ENCODE results near the gene KSR2. TPM values are rescaled to one million over a fixed set of nuclear protein-coding genes. Genes with fewer than 3 reads are reported as not detected.
"Not testable (repeated sequence)": the region's sequence is repeated elsewhere in the genome, so short reads cannot be mapped to it uniquely, and the experiment has no call there.

KSR2 gene
- total RNA-seq, 1 experiment from 2014 or later: 0.02 TPM

GRCh38 chr12:117732761-117733548 lies 235.8 kb downstream of the KSR2 start:
- ChIA-PET POLR2A (no interaction called here), CTCF (interaction anchor here (0.7 to 0.9 kb wide), 2 partner anchors 124 to 1484 kb away, joined by 3 read pairs; no protein-coding TSS in a partner anchor)
- intact Hi-C loops (cut with micrococcal nuclease): loop anchor here (10.0 kb wide), 1 partner anchor 102 kb away; no protein-coding TSS in a partner anchor
- Mint-ChIP-seq H3K9me3 (ENCODE audit: unreplicated experiment) (no peaks in the 10 kb centered on the region), H3K4me3 (ENCODE audit: unreplicated experiment) (no peak overlapping the region), H3K27ac (ENCODE audit: low read depth, unreplicated experiment) (no peak overlapping the region), H3K27me3 (ENCODE audit: insufficient read depth, unreplicated experiment) (peaks cover under 1% of the 10 kb centered on the region), H3K4me1 (ENCODE audit: insufficient read depth, unreplicated experiment) (no peaks in the 10 kb centered on the region), H3K36me3 (ENCODE audit: insufficient read depth, unreplicated experiment) (no peaks in the 10 kb centered on the region)
- TF ChIP-seq CTCF (IDR thresholded peaks at IDR 0.05; ENCODE audit: unreplicated experiment): no peak
- DNase-seq (ENCODE audit: unreplicated experiment): no peak
- no TSS peak for BruUV-seq (replicated peaks)

- H3K4me3 Mint-ChIP-seq (ENCODE audit: unreplicated experiment); BruUV-seq (replicated peaks); H3K4me1 Mint-ChIP-seq (ENCODE audit: insufficient read depth, unreplicated experiment); POLR2A ChIA-PET; DNase-seq (ENCODE audit: unreplicated experiment); H3K9me3 Mint-ChIP-seq (ENCODE audit: unreplicated experiment); H3K36me3 Mint-ChIP-seq (ENCODE audit: insufficient read depth, unreplicated experiment); CTCF ChIA-PET; H3K27ac Mint-ChIP-seq (ENCODE audit: low read depth, unreplicated experiment): not testable (repeated sequence)
- H3K27me3 Mint-ChIP-seq (ENCODE audit: insufficient read depth, unreplicated experiment): peaks cover 14% of the 10 kb centered on the region
- intact Hi-C loops (cut with micrococcal nuclease): loop anchor here (10.0 kb wide), 1 partner anchor 104 kb away; no protein-coding TSS in a partner anchor
These were observed 237.7 kb downstream of the KSR2 start for GRCh38 chr12:117731131-117731530.

- no peak for TF ChIP-seq CTCF (IDR thresholded peaks at IDR 0.05; ENCODE audit: unreplicated experiment)
- intact Hi-C loops (cut with micrococcal nuclease): no loop called here
- peaks cover 6% of the 10 kb centered on the region for H3K4me1 Mint-ChIP-seq (ENCODE audit: insufficient read depth, unreplicated experiment)
- H3K9me3 Mint-ChIP-seq (ENCODE audit: unreplicated experiment): no peaks in the 10 kb centered on the region
- no TSS peak for BruUV-seq (replicated peaks)
- DNase-seq (ENCODE audit: unreplicated experiment): no peak
- ChIA-PET CTCF (interaction anchor here (0.5 kb wide), 1 partner anchor 360 kb away, joined by 3 read pairs; no protein-coding TSS in a partner anchor), POLR2A (no interaction called here)
- no peaks in the 10 kb centered on the region for H3K36me3 Mint-ChIP-seq (ENCODE audit: insufficient read depth, unreplicated experiment)
- H3K4me3 Mint-ChIP-seq (ENCODE audit: unreplicated experiment): no peak overlapping the region
- no peak overlapping the region for H3K27ac Mint-ChIP-seq (ENCODE audit: low read depth, unreplicated experiment)
- peaks cover 14% of the 10 kb centered on the region for H3K27me3 Mint-ChIP-seq (ENCODE audit: insufficient read depth, unreplicated experiment)
These were observed 241.5 kb downstream of the KSR2 start for GRCh38 chr12:117727301-117727700.

- peaks cover 6% of the 10 kb centered on the region for H3K4me1 Mint-ChIP-seq (ENCODE audit: insufficient read depth, unreplicated experiment)
- no peak for TF ChIP-seq CTCF (IDR thresholded peaks at IDR 0.05; ENCODE audit: unreplicated experiment)
- peak; percentile 39 for DNase-seq (ENCODE audit: unreplicated experiment)
- no peak overlapping the region for H3K27ac Mint-ChIP-seq (ENCODE audit: low read depth, unreplicated experiment)
- H3K9me3 Mint-ChIP-seq (ENCODE audit: unreplicated experiment): no peaks in the 10 kb centered on the region
- H3K36me3 Mint-ChIP-seq (ENCODE audit: insufficient read depth, unreplicated experiment): no peaks in the 10 kb centered on the region
- no peak overlapping the region for H3K4me3 Mint-ChIP-seq (ENCODE audit: unreplicated experiment)
- no TSS peak for BruUV-seq (replicated peaks)
- intact Hi-C loops (cut with micrococcal nuclease): no loop called here
- ChIA-PET POLR2A (no interaction called here), CTCF (interaction anchor here (1.0 kb wide), 1 partner anchor 113 kb away, joined by 5 read pairs; no protein-coding TSS in a partner anchor)
- H3K27me3 Mint-ChIP-seq (ENCODE audit: insufficient read depth, unreplicated experiment): peaks cover 14% of the 10 kb centered on the region
These were observed 244.2 kb downstream of the KSR2 start for GRCh38 chr12:117724543-117724942.

All from MCF 10A (cell line).